GM08714 (cell line): ENCODE data around the gene NCAPH2.

Experiments used
- H3K4me3 ChIP-seq: fragments of 200-500 bp; sonication (Bioruptor generic); 2 replicates; pipeline ENCODE4 v1.5.1; 2014; ENCODE audit warnings: mild to moderate bottlenecking, low read length, inconsistent platforms
- ZNF274 ChIP-seq: IDR thresholded peaks from 2 replicates; pipeline ENCODE4 v1.6.1; 2012; ENCODE audit warnings: mild to moderate bottlenecking, low read depth, low read length

NCAPH2 gene

GRCh38 chr22:50507991-50508884 is at the start of gene NCAPH2:
NCAPH2 (plus strand) TSS chr22:50508224; CDS start chr22:50508338, 114 bp downstream.
- no peak for TF ChIP-seq ZNF274
- H3K4me3 ChIP-seq: peak within 1 kb of the TSS; percentile 87

GRCh38 chr22:50459016-50459415 is 49.0 kb upstream of the NCAPH2 start:
- H3K4me3 ChIP-seq: no peak overlapping the region
- TF ChIP-seq ZNF274: no peak

- no peak for TF ChIP-seq ZNF274
- no peak overlapping the region for H3K4me3 ChIP-seq
Observed at GRCh38 chr22:50459496-50460140, 48.4 kb upstream of the NCAPH2 start.

GRCh38 chr22:50460938-50461337 is 47.1 kb upstream of the NCAPH2 start:
- no peak for TF ChIP-seq ZNF274
- no peak overlapping the region for H3K4me3 ChIP-seq

- no peak for TF ChIP-seq ZNF274
- no peak overlapping the region for H3K4me3 ChIP-seq
Observed at GRCh38 chr22:50461536-50461935, 46.5 kb upstream of the NCAPH2 start.

GRCh38 chr22:50461979-50462540 is 46.0 kb upstream of the NCAPH2 start:
- no peak overlapping the region for H3K4me3 ChIP-seq
- no peak for TF ChIP-seq ZNF274

GRCh38 chr22:50463188-50463900 is 44.7 kb upstream of the NCAPH2 start:
- TF ChIP-seq ZNF274: no peak
- no peak overlapping the region for H3K4me3 ChIP-seq

- no peak overlapping the region for H3K4me3 ChIP-seq
- no peak for TF ChIP-seq ZNF274
Observed at GRCh38 chr22:50464451-50464850, 43.6 kb upstream of the NCAPH2 start.

GRCh38 chr22:50465066-50465930 is 42.7 kb upstream of the NCAPH2 start:
- no peak for TF ChIP-seq ZNF274
- no peak overlapping the region for H3K4me3 ChIP-seq

GRCh38 chr22:50467341-50467740 is 40.7 kb upstream of the NCAPH2 start:
- no peak overlapping the region for H3K4me3 ChIP-seq
- TF ChIP-seq ZNF274: no peak

GRCh38 chr22:50467773-50468440 is 40.1 kb upstream of the NCAPH2 start:
- TF ChIP-seq ZNF274: no peak
- H3K4me3 ChIP-seq: no peak overlapping the region; the same call in 1 of the 2 replicates

GRCh38 chr22:50468626-50469025 is 39.4 kb upstream of the NCAPH2 start:
- peak overlapping the region; percentile 34; the same call in 1 of the 2 replicates for H3K4me3 ChIP-seq
- TF ChIP-seq ZNF274: no peak
